GM12878 (cell line): ENCODE results near the gene CAMKMT. TPM values are rescaled to one million over a fixed set of nuclear protein-coding genes. Genes with fewer than 3 reads are reported as not detected.

Experiments used
- ATAC-seq: fragments of 200-7000 bp; cut with Tn5 transposase; 3 replicates; pipeline ENCODE4 v1.9.1; 2020; ENCODE audit warnings: mild to moderate bottlenecking, moderate library complexity
- BruUV-seq: library from RNA; stranded (reverse); fragments of 400-500 nt; replicated peaks from 2 replicates; lab custom pipeline; 2021; lab: Mats Ljungman, UMichigan
- CTCF ChIA-PET: fragments of 300-600 bp; sonication (Branson Sonifier 250); formaldehyde crosslinking; extraction: SDS; loops from one replicate; lab custom pipeline; 2021; ENCODE audit warnings: inconsistent platforms; lab: Yijun Ruan, JAX
- POLR2A ChIA-PET: fragments of 350-600 bp; formaldehyde crosslinking; extraction: SDS; loops from one replicate; lab custom pipeline; 2021; ENCODE audit warnings: inconsistent platforms; lab: Charles Lee
- RAD21 ChIA-PET: fragments of 300-600 bp; sonication (Branson Sonifier 250); formaldehyde crosslinking; loops from one replicate; lab custom pipeline; 2023; ENCODE audit warnings: antibody characterized with exemption; ENCODE audit not compliant: unreplicated experiment; lab: Charles Lee
- SMC1A ChIA-PET: fragments of 300-600 bp; sonication (Branson Sonifier 250); formaldehyde crosslinking; loops from one replicate; lab custom pipeline; 2023; ENCODE audit not compliant: unreplicated experiment, uncharacterized antibody; lab: Charles Lee
- DNase-seq: peaks from one replicate; pipeline ENCODE4 v3.0.0-alpha.2; 2011; ENCODE audit warnings: low read depth, low spot score
- FAIRE-seq: peaks from 3 replicates; lab custom pipeline; 2011; peaks lifted over from hg19 to GRCh38; lab: Jason Lieb, UNC
- H2AFZ ChIP-seq: 2 replicates; pipeline ENCODE4 v1.6.0; 2011; ENCODE audit warnings: low read depth, low read length, control low read depth; ENCODE audit not compliant: control insufficient read depth
- H3K27ac ChIP-seq: 2 replicates; pipeline ENCODE4 v1.5.1; 2011; ENCODE audit warnings: control low read depth; ENCODE audit not compliant: control insufficient read depth, insufficient read depth
- H3K27me3 ChIP-seq, 2 experiments: replicated peaks in 1 of 2; 2 replicates each; pipeline versions ENCODE4 v1.6.0 to v1.6.1; 2011; ENCODE audit warnings: low read length in 1 of 2; ENCODE audit not compliant: control insufficient read depth in 2 of 2, insufficient read depth in 2 of 2
- H3K36me3 ChIP-seq, 2 experiments: 2 replicates each; pipeline ENCODE4 v1.5.1; 2011; ENCODE audit warnings: low read length in 1 of 2; ENCODE audit not compliant: control insufficient read depth in 2 of 2, insufficient read depth in 2 of 2
- H3K4me1 ChIP-seq: 2 replicates; pipeline ENCODE4 v1.6.1; 2011; ENCODE audit warnings: mild to moderate bottlenecking, low read length, moderate library complexity, mixed read lengths; ENCODE audit not compliant: control insufficient read depth, insufficient read depth
- H3K4me2 ChIP-seq: 2 replicates; pipeline ENCODE4 v1.6.0; 2011; ENCODE audit warnings: control low read depth; ENCODE audit not compliant: control insufficient read depth, insufficient read depth
- H3K4me3 ChIP-seq: fragments of 200-600 bp; sonication (generic); 2 replicates; pipeline ENCODE4 v1.5.1; 2016
- H3K79me2 ChIP-seq: 2 replicates; pipeline ENCODE4 v1.6.0; 2011; ENCODE audit warnings: low read length; ENCODE audit not compliant: control insufficient read depth, insufficient read depth
- H3K9ac ChIP-seq: 2 replicates; pipeline ENCODE4 v1.8.0; 2011; ENCODE audit warnings: low read length, control low read depth, mixed read lengths; ENCODE audit not compliant: control insufficient read depth, insufficient read depth
- H3K9me3 ChIP-seq: replicated peaks from 3 replicates; pipeline ENCODE4 v1.5.1; 2011; ENCODE audit warnings: mild to moderate bottlenecking, low read length; ENCODE audit not compliant: control insufficient read depth, insufficient read depth
- H4K20me1 ChIP-seq: 2 replicates; pipeline ENCODE4 v1.6.0; 2011; ENCODE audit not compliant: control insufficient read depth, insufficient read depth
- CBFB ChIP-seq: IDR thresholded peaks from 2 replicates; pipeline ENCODE4 v1.6.1; 2016; ENCODE audit warnings: antibody characterized with exemption, low read depth
- EED ChIP-seq: sonication (generic); IDR thresholded peaks from 2 replicates; pipeline ENCODE4 v1.6.1; 2016; ENCODE audit warnings: antibody characterized with exemption, low read depth
- STAT1 ChIP-seq: fragments of 450-650 bp; conservative IDR thresholded peaks from 2 replicates; pipeline ENCODE4 v1.6.1; 2014; ENCODE audit warnings: antibody characterized with exemption, mild to moderate bottlenecking
- ZBTB11 ChIP-seq: fragments of 450-650 bp; formaldehyde crosslinking; IDR thresholded peaks from 2 replicates; pipeline ENCODE4 v1.5.0; 2022; ENCODE audit warnings: mild to moderate bottlenecking, missing genetic modification characterization
- ZNF622 ChIP-seq: fragments of 450-650 bp; IDR thresholded peaks from 2 replicates; pipeline ENCODE4 v1.6.1; 2017; ENCODE audit warnings: mild to moderate bottlenecking, inconsistent platforms
- WGBS: methylation state at CpG from one replicate; pipeline ENCODE4 v1.1.6; 2016; ENCODE audit warnings: low lambda C conversion rate; ENCODE audit not compliant: insufficient replicate concordance, insufficient coverage; ENCODE audit errors: missing lambda C conversion rate; 5-methylcytosine and 5-hydroxymethylcytosine counted together
- in situ Hi-C: fragments of 300-500 bp; cut with MboI; formaldehyde crosslinking; loops from 9 replicates; pipeline ENCODE4 v1.14.3; 2018; ENCODE audit warnings: mixed read lengths
- intact Hi-C: fragments of 100-400 bp; cut with micrococcal nuclease; formaldehyde crosslinking; loops from one replicate; pipeline ENCODE4 v1.14.2; 2022; ENCODE audit not compliant: unreplicated experiment
- polyA plus RNA-seq, 11 experiments: library from polyadenylated mRNA; depleted of rRNA in 4 of 11; unstranded in 6 of 11; stranded (reverse) in 5 of 11; fragments of >200 nt; fragmentation: Nextera tagmentation in 4 of 11; fragmentation: Illumina TruSeq in 1 of 11; extraction: Ambion mirVana in 4 of 11; extraction: Trizol in 1 of 11; gene quantifications; 1 replicate in 1 of 11; 2 replicates in 10 of 11; pipeline versions ENCODE4 v1.2.1 to v1.2.3, GENCODE V29; 2011 to 2016; ENCODE audit warnings: inconsistent platforms in 2 of 11, missing spikeins in 2 of 11, low read depth in 1 of 11
- total RNA-seq, 4 experiments: library from RNA; depleted of rRNA in 3 of 4; stranded (reverse); fragments of >200 nt in 3 of 4; fragmentation: Illumina TruSeq in 1 of 4; extraction: Trizol in 1 of 4; gene quantifications; 2 replicates each; pipeline versions ENCODE4 v1.2.1 to v1.2.3, GENCODE V29; 2013 to 2021
- TF ChIP-seq, protein P1 (sequence below): fragments of 450-650 bp; IDR thresholded peaks from 2 replicates; pipeline ENCODE4 v1.6.1; 2016; ENCODE audit warnings: mild to moderate bottlenecking

Gene CAMKMT
- total and polyA plus RNA-seq, 10 of the 15 experiments (the other 5 are each of a cell fraction or from before 2014, with no cell fraction given) = 2.7 to 16.0 (median 11.8) TPM

DNA sequence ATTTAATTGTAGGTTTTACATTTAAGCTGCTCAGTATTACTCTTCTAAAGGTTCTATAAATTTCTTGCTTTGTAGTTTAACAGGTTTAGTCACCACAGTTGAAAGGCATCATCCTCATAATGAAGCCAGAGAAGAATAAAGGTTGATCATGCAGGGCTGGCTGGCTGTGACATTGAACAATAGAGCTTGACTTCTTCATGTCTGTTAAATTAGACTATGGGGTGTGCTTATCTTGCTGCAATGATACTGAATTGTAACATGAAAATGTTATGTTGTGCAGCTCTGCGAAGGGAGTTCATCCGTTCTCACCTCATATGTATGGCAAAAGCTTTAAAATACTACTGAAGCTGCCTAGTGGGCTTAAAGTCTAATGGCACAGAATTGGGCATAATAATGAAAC is 81.8 kb downstream of the CAMKMT start (continued):
- TF ChIP-seq ZBTB11 (CRISPR knock-in tag) (no peak), CBFB (no peak), EED (no peak), STAT1 (no peak), ZNF622 (no peak)
- TF ChIP-seq, all 136 proteins: peak for 0

DNA sequence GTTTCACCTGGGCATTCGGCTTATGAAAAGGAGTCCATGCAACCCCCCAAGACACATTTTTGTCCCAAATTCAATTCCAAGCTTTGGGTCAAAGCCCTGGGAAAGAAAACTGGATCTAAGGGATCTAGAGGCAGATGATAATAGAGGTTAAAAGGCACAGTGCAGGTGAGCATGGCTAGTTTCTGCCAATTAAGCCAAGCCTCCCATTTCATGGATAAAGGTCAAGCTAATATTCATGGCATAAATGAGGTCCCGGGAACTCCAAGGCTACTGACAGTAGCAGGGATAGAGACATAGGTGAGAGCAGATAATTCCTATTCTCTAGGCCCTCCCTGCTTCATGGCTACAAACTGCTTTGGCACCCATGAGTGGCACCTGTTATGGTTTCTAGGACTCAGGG is 83.1 kb downstream of the CAMKMT start:
- no peak for FAIRE-seq
- RAD21 ChIA-PET = no interaction called here

More for the DNA sequence above, 83.1 kb downstream of the CAMKMT start:
- intact Hi-C loops (no loop called here), in situ Hi-C loops (no loop called here)
- ChIA-PET SMC1A (interaction anchor here (0.6 to 0.9 kb wide), 2 partner anchors 10 to 270 kb away, joined by 3 read pairs; no protein-coding TSS in a partner anchor), CTCF (interaction anchor here (0.6 to 1.8 kb wide), 3 partner anchors 11 to 510 kb away, joined by 3 to 8 read pairs (median 4); no protein-coding TSS in a partner anchor), POLR2A (no interaction called here)
- Histone ChIP-seq H2AFZ (no peak overlapping the region), H3K4me1 (no peaks in the 10 kb centered on the region), H3K36me3 (no peaks in the 10 kb centered on the region), H3K9me3 (no peaks in the 10 kb centered on the region), H3K27ac (no peak overlapping the region), H3K4me2 (no peak overlapping the region), H3K27me3 (no peaks in the 10 kb centered on the region), H3K4me3 (no peak overlapping the region), H4K20me1 (no peaks in the 10 kb centered on the region), H3K9ac (no peak overlapping the region), H3K79me2 (no peaks in the 10 kb centered on the region)
- no peak for ATAC-seq
- TF ChIP-seq, protein P1, sequence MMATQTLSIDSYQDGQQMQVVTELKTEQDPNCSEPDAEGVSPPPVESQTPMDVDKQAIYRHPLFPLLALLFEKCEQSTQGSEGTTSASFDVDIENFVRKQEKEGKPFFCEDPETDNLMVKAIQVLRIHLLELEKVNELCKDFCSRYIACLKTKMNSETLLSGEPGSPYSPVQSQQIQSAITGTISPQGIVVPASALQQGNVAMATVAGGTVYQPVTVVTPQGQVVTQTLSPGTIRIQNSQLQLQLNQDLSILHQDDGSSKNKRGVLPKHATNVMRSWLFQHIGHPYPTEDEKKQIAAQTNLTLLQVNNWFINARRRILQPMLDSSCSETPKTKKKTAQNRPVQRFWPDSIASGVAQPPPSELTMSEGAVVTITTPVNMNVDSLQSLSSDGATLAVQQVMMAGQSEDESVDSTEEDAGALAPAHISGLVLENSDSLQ = no peak
- no peak for DNase-seq
- no TSS peak for BruUV-seq
- WGBS = 67% methylated on average over 2 of the region's 2 CpGs
